ENCODE data around the gene KLHL21.

KLHL21 gene

GRCh38 chr1:6546326-6546725 lies 56.3 kb downstream of the KLHL21 start:
- DNase-seq, result no peak

GRCh38 chr1:6545276-6546112 lies 57.2 kb downstream of the KLHL21 start:
- DNase-seq, result no peak

GRCh38 chr1:6544831-6545230 lies 57.8 kb downstream of the KLHL21 start:
- DNase-seq, result no peak
